ENCODE results near the gene C1QTNF9B.

Gene C1QTNF9B

GRCh38 chr13:23865026-23865425 lies 32.3 kb downstream of the C1QTNF9B start:
- H3K9me3 ChIP-seq (ENCODE audit: control insufficient read depth, low read length), result no peaks in the 10 kb centered on the region
- no peaks in the 10 kb centered on the region for H3K27me3 ChIP-seq (replicated peaks; ENCODE audit: control insufficient read depth, insufficient read depth, low read length, poor library complexity, severe bottlenecking)
- DNase-seq, result no peak
- no peak overlapping the region for H3K27ac ChIP-seq (ENCODE audit: insufficient read depth, low read length, poor library complexity, severe bottlenecking)
- H3K4me3 ChIP-seq (ENCODE audit: insufficient read depth, low read depth, low read length, poor library complexity, severe bottlenecking), result no peak overlapping the region
- no peaks in the 10 kb centered on the region for H3K36me3 ChIP-seq (ENCODE audit: control insufficient read depth, insufficient read depth, low read length)
- no peaks in the 10 kb centered on the region for H3K4me1 ChIP-seq (ENCODE audit: control insufficient read depth, insufficient read depth, low read length, poor library complexity, severe bottlenecking)

GRCh38 chr13:23861310-23861709 lies 36.0 kb downstream of the C1QTNF9B start:
- H3K4me3 ChIP-seq (ENCODE audit: insufficient read depth, low read depth, low read length, poor library complexity, severe bottlenecking), result no peak overlapping the region

DNA sequence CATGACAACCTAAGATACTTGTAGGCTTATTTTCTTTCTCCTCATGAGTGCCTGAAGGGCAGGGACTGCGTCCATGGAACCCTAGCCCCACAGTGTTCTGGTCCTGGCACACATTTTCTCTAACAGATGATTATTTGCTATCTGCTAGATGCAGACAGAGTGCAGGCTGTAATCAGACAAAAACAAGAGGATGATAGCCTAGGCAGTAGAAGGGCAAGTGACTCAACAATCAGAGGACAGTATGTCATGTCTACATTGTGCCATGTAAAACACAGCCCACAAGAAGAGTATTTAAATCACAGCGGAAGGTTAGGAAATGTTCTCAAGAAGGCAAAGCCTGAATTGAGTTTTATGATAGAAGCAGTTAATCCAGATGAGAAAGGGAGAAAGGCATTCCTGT lies 37.4 kb downstream of the C1QTNF9B start:
- Histone ChIP-seq H3K4me3 (ENCODE audit: insufficient read depth, low read depth, low read length, poor library complexity, severe bottlenecking) (no peak overlapping the region), H3K36me3 (ENCODE audit: control insufficient read depth, insufficient read depth, low read length) (no peaks in the 10 kb centered on the region), H3K27ac (ENCODE audit: insufficient read depth, low read length, poor library complexity, severe bottlenecking) (no peak overlapping the region), H3K4me1 (ENCODE audit: control insufficient read depth, insufficient read depth, low read length, poor library complexity, severe bottlenecking) (no peaks in the 10 kb centered on the region), H3K27me3 (replicated peaks; ENCODE audit: control insufficient read depth, insufficient read depth, low read length, poor library complexity, severe bottlenecking) (no peaks in the 10 kb centered on the region), H3K9me3 (ENCODE audit: control insufficient read depth, low read length) (no peaks in the 10 kb centered on the region)
- no peak for DNase-seq

More at GRCh38 chr13:23861310-23861709, 36.0 kb downstream of the C1QTNF9B start:
- H3K27ac ChIP-seq (ENCODE audit: insufficient read depth, low read length, poor library complexity, severe bottlenecking), result no peak overlapping the region
- H3K27me3 ChIP-seq (replicated peaks; ENCODE audit: control insufficient read depth, insufficient read depth, low read length, poor library complexity, severe bottlenecking), result no peaks in the 10 kb centered on the region
- H3K9me3 ChIP-seq (ENCODE audit: control insufficient read depth, low read length), result no peaks in the 10 kb centered on the region
- no peaks in the 10 kb centered on the region for H3K4me1 ChIP-seq (ENCODE audit: control insufficient read depth, insufficient read depth, low read length, poor library complexity, severe bottlenecking)
- DNase-seq, result no peak
- H3K36me3 ChIP-seq (ENCODE audit: control insufficient read depth, insufficient read depth, low read length), result no peaks in the 10 kb centered on the region

GRCh38 chr13:23859455-23859854 lies 37.8 kb downstream of the C1QTNF9B start:
- Histone ChIP-seq H3K9me3 (ENCODE audit: control insufficient read depth, low read length) (no peaks in the 10 kb centered on the region), H3K27me3 (replicated peaks; ENCODE audit: control insufficient read depth, insufficient read depth, low read length, poor library complexity, severe bottlenecking) (no peaks in the 10 kb centered on the region), H3K4me3 (ENCODE audit: insufficient read depth, low read depth, low read length, poor library complexity, severe bottlenecking) (no peak overlapping the region), H3K4me1 (ENCODE audit: control insufficient read depth, insufficient read depth, low read length, poor library complexity, severe bottlenecking) (no peaks in the 10 kb centered on the region), H3K36me3 (ENCODE audit: control insufficient read depth, insufficient read depth, low read length) (no peaks in the 10 kb centered on the region), H3K27ac (ENCODE audit: insufficient read depth, low read length, poor library complexity, severe bottlenecking) (no peak overlapping the region)
- DNase-seq, result no peak

DNA sequence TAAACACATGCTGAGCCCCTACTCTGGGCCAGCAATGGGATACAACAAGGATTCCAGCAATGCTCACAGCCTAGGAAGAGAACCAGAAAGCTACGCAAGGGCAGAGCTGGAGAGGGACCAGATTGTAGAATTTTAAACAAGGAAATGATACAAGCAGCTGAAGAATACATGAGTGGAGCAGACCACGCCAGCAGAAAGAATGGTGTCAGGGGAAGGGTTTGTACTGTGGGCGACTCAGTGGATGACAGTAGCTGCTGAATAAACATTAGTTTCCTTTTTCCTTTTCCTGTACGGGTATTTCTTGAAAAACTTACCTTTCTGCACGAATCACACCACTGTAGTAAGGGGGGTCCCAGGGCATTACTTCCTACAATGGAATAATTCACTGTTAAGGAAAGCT lies 38.8 kb downstream of the C1QTNF9B start:
- H3K9me3 ChIP-seq (ENCODE audit: control insufficient read depth, low read length), result no peaks in the 10 kb centered on the region
- no peak overlapping the region for H3K4me3 ChIP-seq (ENCODE audit: insufficient read depth, low read depth, low read length, poor library complexity, severe bottlenecking)
- H3K4me1 ChIP-seq (ENCODE audit: control insufficient read depth, insufficient read depth, low read length, poor library complexity, severe bottlenecking), result no peaks in the 10 kb centered on the region
- H3K27ac ChIP-seq (ENCODE audit: insufficient read depth, low read length, poor library complexity, severe bottlenecking), result no peak overlapping the region
- no peak for DNase-seq
- H3K27me3 ChIP-seq (replicated peaks; ENCODE audit: control insufficient read depth, insufficient read depth, low read length, poor library complexity, severe bottlenecking), result no peaks in the 10 kb centered on the region
- H3K36me3 ChIP-seq (ENCODE audit: control insufficient read depth, insufficient read depth, low read length), result no peaks in the 10 kb centered on the region

DNA sequence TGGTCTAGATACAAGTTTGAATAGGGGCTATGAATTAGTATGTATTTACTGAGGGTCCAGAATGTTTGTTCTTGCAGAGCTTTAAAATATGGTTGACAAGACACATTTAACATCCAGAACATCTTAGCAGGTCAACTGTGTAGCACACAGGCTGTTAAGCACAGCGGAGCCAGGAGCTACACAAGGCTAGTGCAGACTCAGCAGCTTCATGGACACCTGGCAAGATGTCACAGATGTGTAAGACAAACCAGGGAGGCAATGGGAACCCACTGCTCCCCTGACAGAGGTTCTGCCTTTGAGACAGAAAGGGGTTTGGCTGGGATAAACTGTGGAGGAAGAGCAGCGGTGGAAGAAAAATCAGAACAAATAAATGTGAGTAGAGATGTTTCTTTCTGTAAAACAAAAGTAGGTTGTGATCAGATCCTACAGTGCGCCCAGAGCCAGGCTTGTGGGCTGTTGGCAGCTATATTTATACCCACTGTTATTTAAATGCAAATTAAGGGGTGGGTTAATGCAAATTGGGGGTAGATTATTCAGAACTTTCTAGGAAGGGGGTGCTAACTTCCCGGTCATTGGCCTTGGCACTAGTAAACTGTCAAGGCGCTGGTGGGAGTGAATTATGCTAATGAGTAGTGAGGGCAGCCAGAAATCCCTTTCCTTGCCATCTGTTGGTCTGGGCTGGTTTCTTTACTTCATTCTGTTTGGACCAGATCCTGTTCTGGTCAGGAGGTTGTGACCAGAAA lies 41.1 kb downstream of the C1QTNF9B start:
- H3K36me3 ChIP-seq (ENCODE audit: control insufficient read depth, insufficient read depth, low read length), result no peaks in the 10 kb centered on the region

DNA sequence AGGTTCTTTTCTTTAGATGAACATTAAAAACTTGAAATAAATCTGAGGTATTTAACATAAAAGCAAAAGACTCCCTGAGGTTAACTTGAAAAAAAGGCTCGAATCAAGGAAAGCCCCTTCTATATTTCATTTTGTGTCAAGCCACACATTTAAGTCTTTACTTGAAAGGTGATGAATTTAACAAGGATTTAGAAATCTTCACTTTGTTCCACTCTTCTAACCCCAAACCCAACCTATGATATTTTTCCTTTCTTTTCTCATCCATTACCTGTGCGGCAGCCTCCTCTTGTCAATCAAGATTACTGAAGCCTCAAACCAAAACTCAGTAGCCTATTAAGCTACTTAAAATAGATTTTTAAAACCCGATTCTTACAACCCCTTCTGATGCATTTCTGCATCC lies 41.9 kb downstream of the C1QTNF9B start:
- no peaks in the 10 kb centered on the region for H3K4me1 ChIP-seq (ENCODE audit: control insufficient read depth, insufficient read depth, low read length, poor library complexity, severe bottlenecking)
- no peak overlapping the region for H3K27ac ChIP-seq (ENCODE audit: insufficient read depth, low read length, poor library complexity, severe bottlenecking)
- no peaks in the 10 kb centered on the region for H3K27me3 ChIP-seq (replicated peaks; ENCODE audit: control insufficient read depth, insufficient read depth, low read length, poor library complexity, severe bottlenecking)
- no peaks in the 10 kb centered on the region for H3K36me3 ChIP-seq (ENCODE audit: control insufficient read depth, insufficient read depth, low read length)
- H3K9me3 ChIP-seq (ENCODE audit: control insufficient read depth, low read length), result no peaks in the 10 kb centered on the region
- DNase-seq, result no peak
- no peak overlapping the region for H3K4me3 ChIP-seq (ENCODE audit: insufficient read depth, low read depth, low read length, poor library complexity, severe bottlenecking)

More for the DNA sequence above, 41.1 kb downstream of the C1QTNF9B start:
- Histone ChIP-seq H3K4me1 (ENCODE audit: control insufficient read depth, insufficient read depth, low read length, poor library complexity, severe bottlenecking) (no peaks in the 10 kb centered on the region), H3K27me3 (replicated peaks; ENCODE audit: control insufficient read depth, insufficient read depth, low read length, poor library complexity, severe bottlenecking) (no peaks in the 10 kb centered on the region), H3K9me3 (ENCODE audit: control insufficient read depth, low read length) (no peaks in the 10 kb centered on the region), H3K27ac (ENCODE audit: insufficient read depth, low read length, poor library complexity, severe bottlenecking) (no peak overlapping the region), H3K4me3 (ENCODE audit: insufficient read depth, low read depth, low read length, poor library complexity, severe bottlenecking) (no peak overlapping the region)
- DNase-seq, result no peak

DNA sequence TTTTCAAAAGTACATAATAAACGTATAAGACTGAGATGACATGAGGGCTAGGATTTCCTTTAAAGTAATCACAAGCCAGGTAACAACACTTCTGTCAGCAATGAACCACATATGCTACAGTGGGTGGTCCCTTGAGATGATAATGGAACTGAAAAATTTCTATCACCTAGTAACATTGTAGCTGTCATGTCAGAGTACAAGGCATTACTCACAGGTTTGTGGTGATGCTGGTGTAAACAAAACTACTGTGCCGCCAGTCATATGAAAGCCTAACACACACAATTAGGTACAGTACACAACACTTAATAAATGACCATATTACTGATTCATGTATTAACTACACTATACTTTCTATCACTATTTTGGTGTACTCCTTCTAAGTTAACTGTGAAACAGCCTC lies 45.0 kb downstream of the C1QTNF9B start:
- Histone ChIP-seq H3K36me3 (ENCODE audit: control insufficient read depth, insufficient read depth, low read length) (no peaks in the 10 kb centered on the region), H3K4me1 (ENCODE audit: control insufficient read depth, insufficient read depth, low read length, poor library complexity, severe bottlenecking) (no peaks in the 10 kb centered on the region)
- DNase-seq, result no peak

DNA sequence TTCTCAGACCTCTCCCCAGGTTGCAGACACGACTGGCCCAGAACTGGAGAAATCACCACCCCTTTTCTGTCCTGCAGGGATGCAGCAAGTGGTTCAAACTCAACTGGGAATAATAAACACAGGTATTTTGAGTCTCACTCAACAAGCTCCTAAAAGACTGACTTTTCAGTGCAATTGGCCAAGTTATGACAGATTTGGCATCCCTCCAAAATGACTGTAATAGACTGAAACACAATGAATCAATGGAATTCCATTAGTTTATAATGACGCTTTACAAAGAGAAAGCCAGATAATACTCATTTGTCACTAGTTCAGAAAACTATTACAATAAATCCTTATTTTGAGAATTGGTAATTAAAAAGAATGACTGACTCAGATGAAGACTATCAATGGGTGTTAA lies 46.2 kb downstream of the C1QTNF9B start:
- Histone ChIP-seq H3K9me3 (ENCODE audit: control insufficient read depth, low read length) (no peaks in the 10 kb centered on the region), H3K36me3 (ENCODE audit: control insufficient read depth, insufficient read depth, low read length) (no peaks in the 10 kb centered on the region), H3K4me3 (ENCODE audit: insufficient read depth, low read depth, low read length, poor library complexity, severe bottlenecking) (no peak overlapping the region), H3K27me3 (replicated peaks; ENCODE audit: control insufficient read depth, insufficient read depth, low read length, poor library complexity, severe bottlenecking) (no peaks in the 10 kb centered on the region), H3K27ac (ENCODE audit: insufficient read depth, low read length, poor library complexity, severe bottlenecking) (no peak overlapping the region), H3K4me1 (ENCODE audit: control insufficient read depth, insufficient read depth, low read length, poor library complexity, severe bottlenecking) (no peaks in the 10 kb centered on the region)
- DNase-seq, result no peak

More for the DNA sequence above, 45.0 kb downstream of the C1QTNF9B start:
- H3K4me3 ChIP-seq (ENCODE audit: insufficient read depth, low read depth, low read length, poor library complexity, severe bottlenecking), result no peak overlapping the region
- H3K27me3 ChIP-seq (replicated peaks; ENCODE audit: control insufficient read depth, insufficient read depth, low read length, poor library complexity, severe bottlenecking), result no peaks in the 10 kb centered on the region
- H3K27ac ChIP-seq (ENCODE audit: insufficient read depth, low read length, poor library complexity, severe bottlenecking), result no peak overlapping the region
- H3K9me3 ChIP-seq (ENCODE audit: control insufficient read depth, low read length), result no peaks in the 10 kb centered on the region

DNA sequence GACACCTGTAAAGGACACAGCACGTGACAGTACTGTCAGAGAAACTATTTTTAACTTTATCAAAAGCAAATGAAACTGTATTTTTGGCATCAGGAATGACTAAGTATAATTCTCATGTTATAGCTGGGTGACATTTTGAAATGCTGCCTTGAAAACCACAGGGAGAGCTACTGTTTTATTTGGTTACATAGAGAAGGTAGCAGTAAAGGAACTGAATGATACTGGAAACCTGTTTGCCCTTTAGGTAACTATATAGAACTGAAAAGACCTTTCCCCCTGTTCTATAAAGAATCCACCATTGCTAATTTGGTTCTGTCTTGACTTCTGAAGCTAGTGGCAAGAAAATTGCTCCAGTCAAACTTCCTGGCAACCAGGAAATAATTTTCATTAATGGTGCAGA lies 47.2 kb downstream of the C1QTNF9B start:
- Histone ChIP-seq H3K36me3 (ENCODE audit: control insufficient read depth, insufficient read depth, low read length) (no peaks in the 10 kb centered on the region), H3K27ac (ENCODE audit: insufficient read depth, low read length, poor library complexity, severe bottlenecking) (no peak overlapping the region), H3K27me3 (replicated peaks; ENCODE audit: control insufficient read depth, insufficient read depth, low read length, poor library complexity, severe bottlenecking) (no peaks in the 10 kb centered on the region), H3K4me1 (ENCODE audit: control insufficient read depth, insufficient read depth, low read length, poor library complexity, severe bottlenecking) (no peaks in the 10 kb centered on the region), H3K9me3 (ENCODE audit: control insufficient read depth, low read length) (no peaks in the 10 kb centered on the region), H3K4me3 (ENCODE audit: insufficient read depth, low read depth, low read length, poor library complexity, severe bottlenecking) (no peak overlapping the region)
- no peak for DNase-seq
